ENCODE measurements around the gene CPSF3. TPM values are rescaled to one million over a fixed set of nuclear protein-coding genes. Genes with fewer than 3 reads are reported as not detected.
A peak's percentile ranks its signal among the peaks of the same experiment; 100 is the strongest.

The CPSF3 gene
- total and polyA plus RNA-seq, 9 of the 15 experiments (the other 6 are each of a cell fraction or from before 2014, with no cell fraction given), result 54.2 to 151 (median 94.5) TPM

- no peak for DNase-seq (ENCODE audit: extremely low read depth in 1 of 4, low spot score in 3 of 4)
- ChIA-PET POLR2A (interaction anchor here (0.8 to 4.4 kb wide), 2 partner anchors 10 to 185 kb away, joined by 3 to 16 read pairs; no protein-coding TSS in a partner anchor), CTCF (ENCODE audit: low intra/inter-chr PET ratio) (no interaction called here)
- Histone ChIP-seq H3K27ac (ENCODE audit: extremely low read depth, low read depth, low read length) (no peak overlapping the region), H3K9me3 (replicated peaks; ENCODE audit: control insufficient read depth, insufficient read depth, low read depth, low read length) (no peaks in the 10 kb centered on the region), H3K4me3 (no peak overlapping the region), H3K36me3 (ENCODE audit: control insufficient read depth, insufficient read depth, low read length) (peaks cover 7% of the 10 kb centered on the region), H2AFZ (ENCODE audit: low read depth, low read length) (no peak overlapping the region), H3K4me1 (replicated peaks in 1 of 2; ENCODE audit: control insufficient read depth in 2 of 2, insufficient read depth in 2 of 2, low read length in 2 of 2) (peaks cover 0 to 12% of the 10 kb centered on the region in 2 experiments; a peak in 2 of 5 replicates), H4K20me1 (replicated peaks; ENCODE audit: control insufficient read depth, insufficient read depth, low read length) (no peaks in the 10 kb centered on the region; the same call in 1 of the 2 replicates), H3K9me1 (ENCODE audit: control insufficient read depth, insufficient read depth, low read length) (peaks cover 3% of the 10 kb centered on the region), H3K79me2 (ENCODE audit: control insufficient read depth, insufficient read depth, low read length) (no peaks in the 10 kb centered on the region), H3K9ac (ENCODE audit: insufficient read depth in 1 of 2, low read depth in 2 of 2, low read length in 2 of 2) (no peak overlapping the region), H3K4me2 (ENCODE audit: insufficient read depth, low read length) (no peak overlapping the region), H3K27me3 (ENCODE audit: control insufficient read depth in 2 of 2, insufficient read depth in 2 of 2, low read length in 2 of 2) (no peaks in the 10 kb centered on the region)
- WGBS (ENCODE audit: insufficient coverage, low coverage, missing lambda C conversion rate), result 52% methylated on average over 20 of the region's 20 CpGs
- no peak for ATAC-seq
- FAIRE-seq, result no peak
- TF ChIP-seq FOXA3 (CRISPR knock-in tag; conservative IDR thresholded peaks at IDR 0.05 in 1 of 2, IDR thresholded peaks at IDR 0.05 in 1 of 2) (no peak), ZNF316 (IDR thresholded peaks at IDR 0.05) (peak; percentile 66), TFAM (CRISPR knock-in tag; conservative IDR thresholded peaks at IDR 0.05) (no peak)
- intact Hi-C loops (cut with micrococcal nuclease) (no loop called here), in situ Hi-C loops (cut with MboI) (no loop called here)
- BruUV-seq (replicated peaks), result no TSS peak
These were observed 24.3 kb upstream of the CPSF3 start for GRCh38 chr2:9398881-9399780.
